Common myeloid progenitor, CD34-positive (primary cell): ENCODE data around the gene ADK.
A peak's percentile ranks its signal among the peaks of the same experiment; 100 is the strongest.

ENCODE experiments used
- CTCF ChIA-PET: fragments of 350-600 bp; sonication (Branson Sonifier 250); formaldehyde crosslinking; loops from one replicate; lab custom pipeline; 2021; ENCODE audit warnings: antibody characterized with exemption; lab: Charles Lee
- POLR2A ChIA-PET: fragments of 350-600 bp; sonication (Branson Sonifier 250); formaldehyde crosslinking; loops from one replicate; lab custom pipeline; 2021; ENCODE audit warnings: antibody characterized with exemption; lab: Charles Lee
- DNase-seq, 3 donors: peaks; one replicate each; pipeline versions ENCODE4 v3.0.0 to v3.0.0-alpha.2; 2013
- H3K27ac ChIP-seq, 2 experiments: 1 replicate in 1 of 2; 2 replicates in 1 of 2; pipeline ENCODE4 v1.7.0; 2013; ENCODE audit warnings: inconsistent platforms in 2 of 2, low read length in 2 of 2, mild to moderate bottlenecking in 2 of 2, low read depth in 1 of 2, moderate library complexity in 1 of 2; ENCODE audit not compliant: severe bottlenecking in 2 of 2, insufficient read depth in 1 of 2, poor library complexity in 1 of 2
- H3K27me3 ChIP-seq, 5 experiments: replicated peaks in 2 of 5; 1 replicate in 3 of 5; 2 replicates in 2 of 5; pipeline versions ENCODE4 v1.6.1 to v1.7.0; 2013; ENCODE audit warnings: low read length in 4 of 5, mild to moderate bottlenecking in 2 of 5, moderate library complexity in 2 of 5, inconsistent platforms in 1 of 5; ENCODE audit not compliant: insufficient read depth in 5 of 5, control insufficient read depth in 4 of 5
- H3K36me3 ChIP-seq, 4 experiments: 1 replicate in 2 of 4; 2 replicates in 2 of 4; pipeline versions ENCODE4 v1.6.1 to v1.7.0; 2013; ENCODE audit warnings: low read length in 3 of 4, control low read depth in 1 of 4, mild to moderate bottlenecking in 1 of 4; ENCODE audit not compliant: control insufficient read depth in 4 of 4, insufficient read depth in 4 of 4
- H3K4me1 ChIP-seq, 4 experiments: 1 replicate in 3 of 4; 2 replicates in 1 of 4; pipeline versions ENCODE4 v1.6.1 to v1.7.1; 2013; ENCODE audit warnings: low read length in 3 of 4, mild to moderate bottlenecking in 3 of 4, control low read depth in 1 of 4, inconsistent platforms in 1 of 4, moderate library complexity in 1 of 4; ENCODE audit not compliant: control insufficient read depth in 4 of 4, insufficient read depth in 4 of 4; ENCODE audit errors: control extremely low read depth in 1 of 4
- H3K4me3 ChIP-seq, 7 experiments: 1 replicate in 4 of 7; 2 replicates in 3 of 7; pipeline versions ENCODE4 v1.5.1 to v1.7.0; 2013; ENCODE audit warnings: mild to moderate bottlenecking in 7 of 7, low read length in 6 of 7, moderate library complexity in 6 of 7, inconsistent platforms in 2 of 7, low read depth in 2 of 7, control low read depth in 1 of 7; ENCODE audit not compliant: insufficient read depth in 4 of 7, control insufficient read depth in 1 of 7; ENCODE audit errors: extremely low read depth in 1 of 7
- H3K9me3 ChIP-seq, 5 experiments: 1 replicate in 4 of 5; 2 replicates in 1 of 5; pipeline versions ENCODE4 v1.6.1 to v1.7.1; 2013; ENCODE audit warnings: low read length in 4 of 5, mild to moderate bottlenecking in 2 of 5, inconsistent platforms in 1 of 5, low read depth in 1 of 5, moderate library complexity in 1 of 5; ENCODE audit not compliant: control insufficient read depth in 4 of 5, insufficient read depth in 2 of 5; ENCODE audit errors: control extremely low read depth in 1 of 5
- WGBS: methylation state at CpG from one replicate; pipeline ENCODE4 v1.1.5; 2013; ENCODE audit not compliant: insufficient coverage; 5-methylcytosine and 5-hydroxymethylcytosine counted together

ADK gene

GRCh38 chr10:74718208-74718607, 567.2 kb downstream of the ADK start:
- POLR2A ChIA-PET: no interaction called here
- Histone ChIP-seq H3K4me3 (no peak overlapping the region), H3K36me3 (peaks cover 0 to 11% (median 1%) of the 10 kb centered on the region in 4 experiments), H3K27me3 (no peaks in the 10 kb centered on the region), H3K27ac (no peak overlapping the region), H3K9me3 (peaks cover 4 to 47% (median 12%) of the 10 kb centered on the region in 5 experiments), H3K4me1 (no peaks in the 10 kb centered on the region)
- DNase-seq: peak; percentile 32 to 77 (median 65)
- CTCF ChIA-PET: no interaction called here
- WGBS: no CpG with 5 or more reads among the region's 1 CpG

GRCh38 chr10:74728225-74728624, 577.2 kb downstream of the ADK start:
- peaks cover 0 to 14% (median 2%) of the 10 kb centered on the region in 5 experiments for H3K9me3 ChIP-seq
- no peak for DNase-seq
- no peak overlapping the region for H3K4me3 ChIP-seq
- no peaks in the 10 kb centered on the region for H3K27me3 ChIP-seq
- POLR2A ChIA-PET: no interaction called here
- H3K27ac ChIP-seq: no peak overlapping the region
- no peaks in the 10 kb centered on the region for H3K36me3 ChIP-seq
- CTCF ChIA-PET: interaction anchor here (1.0 kb wide), 1 partner anchor 11 kb away, joined by 4 read pairs; no protein-coding TSS in a partner anchor
- no peaks in the 10 kb centered on the region for H3K4me1 ChIP-seq
- WGBS: 100% methylated on average over 1 of the region's 1 CpG

GRCh38 chr10:74730246-74730645, 579.2 kb downstream of the ADK start:
- no peak for DNase-seq
- 67% methylated on average over 3 of the region's 4 CpGs for WGBS
- Histone ChIP-seq H3K9me3 (peaks cover 0 to 11% (median under 1%) of the 10 kb centered on the region in 5 experiments), H3K27me3 (no peaks in the 10 kb centered on the region), H3K4me1 (no peaks in the 10 kb centered on the region), H3K4me3 (no peak overlapping the region), H3K27ac (no peak overlapping the region), H3K36me3 (no peaks in the 10 kb centered on the region)
- ChIA-PET CTCF (no interaction called here), POLR2A (no interaction called here)

GRCh38 chr10:74733612-74734011, 582.6 kb downstream of the ADK start:
- CTCF ChIA-PET: no interaction called here
- Histone ChIP-seq H3K4me1 (peaks cover 8 to 11% (median 10%) of the 10 kb centered on the region in 4 experiments), H3K9me3 (peaks cover 0 to 8% (median 0%) of the 10 kb centered on the region in 5 experiments), H3K27ac (no peak overlapping the region), H3K36me3 (no peaks in the 10 kb centered on the region), H3K27me3 (no peaks in the 10 kb centered on the region), H3K4me3 (no peak overlapping the region)
- no CpG with 5 or more reads among the region's 1 CpG for WGBS
- POLR2A ChIA-PET: no interaction called here
- no peak for DNase-seq

- ChIA-PET POLR2A (no interaction called here), CTCF (interaction anchor here (0.6 kb wide), 1 partner anchor 908 kb away, joined by 4 read pairs; no protein-coding TSS in a partner anchor)
- WGBS: no CpG with 5 or more reads among the region's 2 CpGs
These were observed 585.0 kb downstream of the ADK start for GRCh38 chr10:74736029-74736428.

GRCh38 chr10:74738052-74738451, 587.0 kb downstream of the ADK start:
- Histone ChIP-seq H3K9me3 (peaks cover 0 to 3% (median 0%) of the 10 kb centered on the region in 5 experiments), H3K27ac (no peak overlapping the region), H3K4me1 (peaks cover 11 to 34% (median 29%) of the 10 kb centered on the region in 4 experiments), H3K36me3 (no peaks in the 10 kb centered on the region), H3K4me3 (no peak overlapping the region), H3K27me3 (no peaks in the 10 kb centered on the region)
- POLR2A ChIA-PET: interaction anchor here (0.7 kb wide), 1 partner anchor 254 kb away, joined by 6 read pairs; no protein-coding TSS in a partner anchor
- WGBS: 0% methylated on average over 1 of the region's 1 CpG
- DNase-seq: peak; percentile 70 to 89 (median 83)
- CTCF ChIA-PET: interaction anchor here (0.7 to 3.3 kb wide), 20 partner anchors 10 to 480 kb away, joined by 3 to 49 read pairs (median 4); no protein-coding TSS in a partner anchor

More at GRCh38 chr10:74736029-74736428, 585.0 kb downstream of the ADK start:
- no peaks in the 10 kb centered on the region for H3K27me3 ChIP-seq
- H3K9me3 ChIP-seq: peaks cover 0 to 5% (median 0%) of the 10 kb centered on the region in 5 experiments
- no peaks in the 10 kb centered on the region for H3K36me3 ChIP-seq
- no peak overlapping the region for H3K27ac ChIP-seq
- no peak for DNase-seq
- H3K4me3 ChIP-seq: no peak overlapping the region
- H3K4me1 ChIP-seq: peaks cover 11 to 34% (median 29%) of the 10 kb centered on the region in 4 experiments

- peak in 2 of 3 donors; percentile 54 to 68 for DNase-seq
- H3K27me3 ChIP-seq: no peaks in the 10 kb centered on the region
- peak overlapping the region in 1 of 2 experiments; percentile 32 for H3K27ac ChIP-seq
- peaks cover 0 to 2% (median 0%) of the 10 kb centered on the region in 5 experiments for H3K9me3 ChIP-seq
- ChIA-PET POLR2A (no interaction called here), CTCF (interaction anchor here (0.7 to 3.3 kb wide), 24 partner anchors 10 to 480 kb away, joined by 3 to 49 read pairs (median 4); no protein-coding TSS in a partner anchor)
- WGBS: 67% methylated on average over 1 of the region's 3 CpGs
- H3K4me1 ChIP-seq: peaks cover 11 to 35% (median 31%) of the 10 kb centered on the region in 4 experiments
- no peaks in the 10 kb centered on the region for H3K36me3 ChIP-seq
- peak overlapping the region in 3 of 7 experiments; percentile 32 to 53 (median 38) for H3K4me3 ChIP-seq
These were observed 587.5 kb downstream of the ADK start for GRCh38 chr10:74738542-74738941.
